Ovary (tissue), 10 donors: ENCODE results near the gene SDHD. TPM values are rescaled to one million over a fixed set of nuclear protein-coding genes. Genes with fewer than 3 reads are reported as not detected.

ENCODE experiments used
- DNase-seq, 5 donors: peaks; one replicate each; pipeline ENCODE4 v3.0.0-alpha.2; 2019 to 2020
- H3K27ac ChIP-seq, 2 donors: fragments of 200-600 bp; one replicate each; pipeline versions ENCODE4 v1.5.1 to v1.8.0; 2019 to 2022
- H3K27me3 ChIP-seq: fragments of 200-600 bp; one replicate; pipeline ENCODE4 v1.8.0; 2022
- H3K36me3 ChIP-seq: fragments of 200-600 bp; sonication (generic); one replicate; pipeline ENCODE4 v1.5.1; 2019
- H3K4me1 ChIP-seq: one replicate; pipeline ENCODE4 v1.8.1; 2013; ENCODE audit warnings: mild to moderate bottlenecking, moderate library complexity; ENCODE audit not compliant: insufficient read depth
- H3K4me3 ChIP-seq: fragments of 200-600 bp; sonication (generic); one replicate; pipeline ENCODE4 v1.5.1; 2017
- H3K9me3 ChIP-seq, 2 donors: fragments of 200-600 bp in 1 of 2; sonication (generic) in 1 of 2; one replicate each; pipeline versions ENCODE4 v1.5.1 to v1.8.1; 2013 to 2019; ENCODE audit warnings: mild to moderate bottlenecking in 1 of 2, moderate library complexity in 1 of 2
- EP300 ChIP-seq: sonication (generic); formaldehyde crosslinking; IDR thresholded peaks from one replicate; pipeline ENCODE4 v1.6.1; 2017; ENCODE audit warnings: antibody characterized with exemption
- POLR2A ChIP-seq: fragments of 450-650 bp; IDR thresholded peaks from one replicate; pipeline ENCODE4 v1.6.1; 2017; ENCODE audit warnings: antibody characterized with exemption, mild to moderate bottlenecking, moderate library complexity
- WGBS, 3 donors: extraction: QIAGEN DNeasy Blood & Tissue Kit in 1 of 3; methylation state at CpG; one replicate each; pipeline versions ENCODE4 v1.1.5 to v1.1.7; 2013 to 2017; 5-methylcytosine and 5-hydroxymethylcytosine counted together
- intact Hi-C, 4 donors: fragments of 100-400 bp; cut with DNase I; formaldehyde crosslinking; loops; one replicate each; pipeline versions ENCODE4 v1.11.0 to v1.15.1; 2022 to 2023
- long read RNA-seq, 3 donors: library from polyadenylated mRNA in 2 of 3; unstranded in 2 of 3; transcript quantifications; one replicate each; pipeline ENCODE4 v2.0.0 and lab custom pipeline, GENCODE V29; 2021 to 2026
- polyA plus RNA-seq, 2 donors: library from polyadenylated mRNA; stranded (reverse); fragments of 200-250 nt in 1 of 2; fragments of 350-450 nt in 1 of 2; fragmentation: Illumina TruSeq in 1 of 2; extraction: RNeasy Lipid Tissue Mini Kit (QIAGEN cat#74804) in 1 of 2; gene quantifications; one replicate each; pipeline ENCODE4 v1.2.3, GENCODE V29; 2013 to 2014
- total RNA-seq, 7 donors: library from RNA; depleted of rRNA in 2 of 7; stranded (reverse); fragments of >200 nt in 2 of 7; fragmentation: NEBNext Ultra II Directional in 3 of 7; extraction: Animal tissue kit (Norgen Biotek cat#: 25700) in 3 of 7; gene quantifications; one replicate each; pipeline versions ENCODE4 v1.1.0 to v1.2.4, GENCODE V29; 2016 to 2023
- TF ChIP-seq, protein P1 (sequence below), 3 donors: fragments of 450-650 bp in 2 of 3; fragments of 200-600 bp in 1 of 3; IDR thresholded peaks; one replicate each; pipeline versions ENCODE4 v1.5.1 to v1.8.0; 2016 to 2022; ENCODE audit warnings: antibody characterized with exemption in 3 of 3, mild to moderate bottlenecking in 1 of 3
- donor health status: DM: no; HTN: no; CAD: no; lungs with moderate emphysema.
- donor health status: DM: no; HTN: no; CAD: no.
- donor health status: Bipolar disorder and iron deficiency.
- donor health status: DM: yes; HTN: yes; CAD: no.
- donor health status: DM: no; HTN: no; CAD: no.
- donor health status: DM: yes; HTN: yes; CAD: no.

Gene SDHD
- total RNA-seq, result 10 to 100 TPM; 64.9 to 85.9 (median 83.2) TPM
- polyA plus RNA-seq, result 10 to 100 TPM; 85.1 to 98.4 TPM
- long read RNA-seq, donor 1, transcript SDHD-201 (4 exons, 1,439 nt), result major isoform, 191 of 199 reads
- long read RNA-seq, donor 1, partial matches to known transcripts, result 5 of 199 reads
- long read RNA-seq, donor 1, other reads (novel, unspliced or antisense), result 2 of 199 reads
- long read RNA-seq, donor 2, transcript SDHD-201 (4 exons, 1,439 nt), result major isoform, 75 of 98 reads
- long read RNA-seq, donor 2, partial matches to known transcripts, result 23 of 98 reads
- long read RNA-seq, donor 2, other reads (novel, unspliced or antisense), result 0 of 98 reads
- long read RNA-seq, donor 3, transcript SDHD-201 (4 exons, 1,439 nt), result major isoform, 156 of 161 reads
- long read RNA-seq, donor 3, partial matches to known transcripts, result 0 of 161 reads
- long read RNA-seq, donor 3, other reads (novel, unspliced or antisense), result 3 of 161 reads

DNA sequence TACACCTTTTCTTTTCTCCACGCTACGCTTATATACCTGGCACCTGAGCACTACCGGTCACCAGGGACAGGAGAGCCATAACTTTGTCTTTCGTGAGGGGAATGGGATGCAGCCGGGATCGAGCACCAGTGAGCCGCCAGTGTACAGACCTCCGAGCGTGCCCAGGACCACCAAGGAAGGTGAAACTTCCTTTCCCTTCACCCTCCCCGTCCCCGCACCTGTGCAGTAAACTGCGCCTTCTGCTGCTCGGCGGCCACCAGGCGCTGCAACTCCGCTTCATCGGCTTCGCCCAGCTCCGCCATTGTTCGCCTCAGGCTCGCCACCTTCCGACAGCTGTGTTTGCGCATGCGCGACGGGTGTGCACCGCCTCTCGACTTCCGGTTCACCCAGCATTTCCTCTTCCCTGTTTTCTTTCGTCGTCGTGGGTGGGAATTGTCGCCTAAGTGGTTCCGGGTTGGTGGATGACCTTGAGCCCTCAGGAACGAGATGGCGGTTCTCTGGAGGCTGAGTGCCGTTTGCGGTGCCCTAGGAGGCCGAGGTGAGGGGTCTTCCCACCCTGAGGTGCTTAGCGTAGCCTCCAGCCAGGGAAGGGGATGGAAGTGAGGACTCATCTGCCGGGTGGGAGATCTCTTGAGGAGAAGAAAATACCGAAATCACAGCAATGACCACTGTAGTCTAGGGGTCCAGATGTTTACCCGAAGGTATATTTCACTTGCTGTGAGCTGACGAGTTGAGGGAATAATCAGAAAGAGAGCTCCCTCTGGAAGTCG is at the start of gene SDHD, which contains the start of gene TIMM8B:
SDHD (plus strand) TSS at position 452 of the 770 bp plus-strand sequence; CDS start at position 487, 35 bp downstream.
TIMM8B (minus strand) TSS at position 335 of the 770 bp plus-strand sequence; CDS start at position 302, 33 bp downstream.
- peak; percentile 95 to 96 (median 95) for DNase-seq
- Histone ChIP-seq H3K4me1 (peaks cover 10% of the 10 kb centered on the region), H3K9me3 (no peaks in the 10 kb centered on the region), H3K27ac (peak within 1 kb of the TSS; percentile 2 to 23), H3K27me3 (no peaks in the 10 kb centered on the region), H3K36me3 (no peaks in the 10 kb centered on the region), H3K4me3 (peak within 1 kb of the TSS; percentile 71)
- intact Hi-C loops, result loop anchor here in 1 of 4 donors (10.0 kb wide), 1 partner anchor 212 kb away; the partner anchor contains the start of genes ALG9, CFAP68 and FDXACB1
- WGBS, 3 donors, result 0% methylated on average over 45 of the region's 45 CpGs
- TF ChIP-seq, protein P1, sequence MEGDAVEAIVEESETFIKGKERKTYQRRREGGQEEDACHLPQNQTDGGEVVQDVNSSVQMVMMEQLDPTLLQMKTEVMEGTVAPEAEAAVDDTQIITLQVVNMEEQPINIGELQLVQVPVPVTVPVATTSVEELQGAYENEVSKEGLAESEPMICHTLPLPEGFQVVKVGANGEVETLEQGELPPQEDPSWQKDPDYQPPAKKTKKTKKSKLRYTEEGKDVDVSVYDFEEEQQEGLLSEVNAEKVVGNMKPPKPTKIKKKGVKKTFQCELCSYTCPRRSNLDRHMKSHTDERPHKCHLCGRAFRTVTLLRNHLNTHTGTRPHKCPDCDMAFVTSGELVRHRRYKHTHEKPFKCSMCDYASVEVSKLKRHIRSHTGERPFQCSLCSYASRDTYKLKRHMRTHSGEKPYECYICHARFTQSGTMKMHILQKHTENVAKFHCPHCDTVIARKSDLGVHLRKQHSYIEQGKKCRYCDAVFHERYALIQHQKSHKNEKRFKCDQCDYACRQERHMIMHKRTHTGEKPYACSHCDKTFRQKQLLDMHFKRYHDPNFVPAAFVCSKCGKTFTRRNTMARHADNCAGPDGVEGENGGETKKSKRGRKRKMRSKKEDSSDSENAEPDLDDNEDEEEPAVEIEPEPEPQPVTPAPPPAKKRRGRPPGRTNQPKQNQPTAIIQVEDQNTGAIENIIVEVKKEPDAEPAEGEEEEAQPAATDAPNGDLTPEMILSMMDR (IDR thresholded peaks at IDR 0.05), result peak in 2 of 3 donors; percentile 32 to 37
- TF ChIP-seq EP300, result no peak
- peak; percentile 59 for TF ChIP-seq POLR2A

DNA sequence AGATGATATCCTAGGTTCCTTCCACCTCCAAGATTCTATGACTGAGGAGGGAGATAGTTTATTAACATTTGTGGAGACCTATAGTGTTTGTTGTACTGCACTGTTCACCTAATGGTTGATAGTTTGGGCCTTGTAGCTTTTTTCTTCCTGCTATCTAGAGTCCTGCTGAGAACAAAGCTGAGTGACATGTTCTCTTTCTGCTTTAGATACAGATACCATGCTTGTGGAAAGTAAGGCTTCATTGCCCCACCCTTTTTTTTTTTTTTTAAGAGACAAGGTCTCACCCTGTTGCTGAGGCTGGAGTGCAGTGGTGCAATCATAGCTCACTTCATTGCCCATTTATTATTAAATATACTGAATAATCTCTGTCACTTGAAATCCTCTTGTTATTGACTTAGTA is 49.1 kb upstream of the SDHD start:
- Histone ChIP-seq H3K27me3 (no peaks in the 10 kb centered on the region), H3K36me3 (no peaks in the 10 kb centered on the region), H3K4me1 (no peaks in the 10 kb centered on the region), H3K4me3 (no peak overlapping the region), H3K9me3 (no peaks in the 10 kb centered on the region), H3K27ac (no peak overlapping the region)
- intact Hi-C loops, result no loop called here
- no peak for TF ChIP-seq EP300
- TF ChIP-seq, protein P1 (IDR thresholded peaks at IDR 0.05), result no peak
- no peak for TF ChIP-seq POLR2A
- no peak for DNase-seq

DNA sequence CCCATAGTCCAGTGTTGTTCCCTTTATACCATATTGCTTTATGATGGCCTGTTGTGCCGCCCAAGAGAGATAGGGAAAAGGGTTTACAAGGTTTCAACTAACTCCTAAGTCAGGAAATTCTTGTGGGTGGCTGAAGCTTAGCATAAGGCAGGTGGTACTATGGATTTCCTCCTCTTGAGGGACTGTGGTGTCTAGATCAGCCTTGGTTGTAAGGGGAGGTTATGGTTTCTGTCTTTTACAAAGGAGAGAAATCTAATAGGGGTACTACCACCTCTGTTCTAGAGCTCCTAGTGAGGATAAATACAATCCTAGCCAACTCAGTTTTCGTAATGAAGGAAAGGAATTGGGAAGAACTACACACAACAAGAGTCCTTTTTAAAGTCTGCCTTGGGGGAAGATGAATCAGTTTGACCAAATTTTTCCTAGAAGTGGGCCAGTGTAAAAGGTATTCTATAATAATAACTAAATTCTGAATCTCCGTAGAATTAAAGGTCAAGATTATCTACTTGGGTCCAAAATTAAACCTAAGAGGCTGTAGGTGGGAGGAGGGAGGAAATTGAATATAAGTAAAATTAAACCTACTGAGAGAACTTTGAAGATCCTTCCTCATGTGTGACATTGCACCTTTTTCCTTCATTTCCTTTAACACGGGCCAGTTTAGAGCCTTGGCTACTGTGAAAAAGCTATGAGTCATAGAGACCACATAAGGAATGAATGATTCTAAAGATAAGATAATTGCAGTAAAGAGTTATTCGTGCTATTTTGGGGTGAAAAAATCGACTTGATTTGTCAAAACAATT is 44.3 kb upstream of the SDHD start:
- Histone ChIP-seq H3K4me3 (no peak overlapping the region), H3K27ac (no peak overlapping the region), H3K27me3 (no peaks in the 10 kb centered on the region), H3K9me3 (no peaks in the 10 kb centered on the region), H3K4me1 (no peaks in the 10 kb centered on the region), H3K36me3 (no peaks in the 10 kb centered on the region)
- TF ChIP-seq POLR2A (no peak), EP300 (no peak)
- TF ChIP-seq, protein P1 (IDR thresholded peaks at IDR 0.05), result no peak
- DNase-seq, result no peak
- WGBS, 3 donors, result 59 to 66% (median 66%) methylated on average over 6 of the region's 6 CpGs
- intact Hi-C loops, result no loop called here

DNA sequence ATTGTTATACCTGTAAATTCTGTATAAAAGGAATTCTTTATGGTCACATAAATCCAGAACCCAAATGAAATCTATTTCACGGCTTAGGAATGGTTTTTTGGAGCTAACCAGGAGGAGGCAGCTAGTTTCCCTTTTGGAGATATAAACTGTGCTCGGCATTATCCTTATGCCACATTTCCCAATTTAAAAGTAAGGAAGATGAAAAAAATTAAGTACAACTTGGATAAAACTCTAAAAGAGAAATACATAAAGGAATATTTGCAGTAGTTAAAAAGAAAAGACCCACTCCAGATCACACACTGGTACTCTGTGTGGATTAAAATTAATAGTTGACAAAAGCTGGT is 43.7 kb upstream of the SDHD start:
- no peak overlapping the region for H3K27ac ChIP-seq
- intact Hi-C loops, result no loop called here

More for the DNA sequence above, 43.7 kb upstream of the SDHD start:
- TF ChIP-seq, protein P1 (IDR thresholded peaks at IDR 0.05), result no peak
- TF ChIP-seq POLR2A, result no peak
- no peak for TF ChIP-seq EP300
- H3K27me3 ChIP-seq, result no peaks in the 10 kb centered on the region
- no peaks in the 10 kb centered on the region for H3K36me3 ChIP-seq
- no peaks in the 10 kb centered on the region for H3K9me3 ChIP-seq
- 92 to 96% (median 96%) methylated on average over 2 of the region's 2 CpGs for WGBS, 3 donors
- no peak for DNase-seq
- H3K4me3 ChIP-seq, result no peak overlapping the region
- no peaks in the 10 kb centered on the region for H3K4me1 ChIP-seq
